ENCODE data around the gene PPP2R5D.

The PPP2R5D gene

DNA sequence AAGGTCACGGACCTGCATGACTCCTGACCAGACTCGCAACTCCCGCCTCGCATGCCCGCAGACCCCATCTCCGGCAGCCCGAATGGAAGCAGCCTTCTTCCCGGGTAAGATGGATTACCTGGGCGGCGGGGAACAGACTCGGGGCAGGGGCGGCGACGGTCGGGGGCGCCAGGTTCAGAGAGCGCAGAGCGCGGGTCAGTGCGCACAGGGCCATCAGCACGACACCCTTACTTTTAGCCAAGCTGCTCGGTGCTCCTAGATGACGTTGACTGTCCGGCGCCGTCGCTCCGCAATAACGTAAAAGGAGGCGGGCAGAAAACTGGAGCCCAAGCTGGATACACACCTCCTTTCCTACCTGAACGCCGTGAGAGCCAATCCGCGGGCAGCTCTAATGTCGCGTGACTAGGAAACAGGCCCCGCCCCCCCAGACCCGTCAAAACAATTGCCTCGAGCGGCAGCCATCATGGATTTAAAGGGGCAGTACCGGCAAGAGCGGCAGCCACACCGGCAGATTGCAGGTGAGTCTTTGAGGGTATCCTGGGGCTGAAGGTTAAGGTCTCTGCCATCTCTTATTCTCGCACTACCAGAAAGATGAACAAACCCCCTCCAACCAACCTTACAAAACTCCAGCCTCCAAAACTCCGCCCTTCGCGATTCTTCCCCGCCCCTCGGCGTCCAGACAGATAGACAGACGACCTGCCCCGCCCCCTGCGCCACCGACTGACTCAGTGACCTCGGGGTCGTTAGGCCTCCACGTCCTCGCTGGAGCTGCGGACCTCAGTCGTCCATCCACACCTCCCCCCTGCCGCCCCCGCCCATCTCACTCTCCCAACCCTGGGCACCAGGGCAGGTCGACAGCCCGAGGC is 75.0 kb downstream of the PPP2R5D start, which contains the start of the genes KLC4 and MRPL2:
TSS of gene KLC4 (plus strand) at position 464 of the 866 bp plus-strand sequence. CDS start 1,705 bp downstream, outside the sequence.
TSS of gene MRPL2 (minus strand) at position 267 of the 866 bp plus-strand sequence. CDS start at position 214, 53 bp downstream.
- peak; percentile 87 for DNase-seq (ENCODE audit: low read depth)

DNA sequence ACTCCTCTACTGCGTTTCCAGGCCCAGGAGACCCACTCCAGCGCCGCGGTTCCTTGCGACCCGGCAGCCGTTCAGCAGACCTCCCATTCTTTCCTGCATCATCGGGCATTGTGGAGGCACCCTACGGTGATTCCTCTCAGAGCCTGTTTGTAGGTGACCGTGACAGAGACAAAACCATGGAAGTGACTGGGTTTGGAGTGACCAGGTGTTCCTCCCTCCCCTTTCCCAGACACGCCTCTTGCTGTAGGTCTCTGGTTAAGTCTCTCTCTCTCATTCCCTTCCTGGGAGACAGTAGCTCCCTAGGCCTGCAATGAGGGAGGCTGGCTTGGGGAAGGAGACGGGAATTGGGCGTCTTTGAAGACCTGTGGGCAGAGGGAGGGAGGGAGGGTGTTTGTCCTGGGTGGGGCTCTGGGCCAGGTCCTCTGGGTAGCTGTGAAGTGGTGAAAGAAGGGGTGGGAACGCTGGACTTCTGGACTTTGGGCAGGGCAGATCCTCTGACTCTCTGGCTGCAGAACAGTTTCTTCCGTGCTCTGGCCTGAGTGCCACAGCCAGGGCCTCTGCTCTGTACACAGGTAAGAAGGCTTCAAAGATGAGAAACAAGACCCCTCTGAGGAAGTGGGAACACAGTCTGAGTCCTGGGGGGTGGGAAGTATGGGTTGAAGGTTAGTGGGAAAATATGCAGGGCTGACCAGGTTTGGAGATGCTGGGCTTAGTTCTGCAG is 75.8 kb downstream of the PPP2R5D start:
- no peak for DNase-seq (ENCODE audit: low read depth)

DNA sequence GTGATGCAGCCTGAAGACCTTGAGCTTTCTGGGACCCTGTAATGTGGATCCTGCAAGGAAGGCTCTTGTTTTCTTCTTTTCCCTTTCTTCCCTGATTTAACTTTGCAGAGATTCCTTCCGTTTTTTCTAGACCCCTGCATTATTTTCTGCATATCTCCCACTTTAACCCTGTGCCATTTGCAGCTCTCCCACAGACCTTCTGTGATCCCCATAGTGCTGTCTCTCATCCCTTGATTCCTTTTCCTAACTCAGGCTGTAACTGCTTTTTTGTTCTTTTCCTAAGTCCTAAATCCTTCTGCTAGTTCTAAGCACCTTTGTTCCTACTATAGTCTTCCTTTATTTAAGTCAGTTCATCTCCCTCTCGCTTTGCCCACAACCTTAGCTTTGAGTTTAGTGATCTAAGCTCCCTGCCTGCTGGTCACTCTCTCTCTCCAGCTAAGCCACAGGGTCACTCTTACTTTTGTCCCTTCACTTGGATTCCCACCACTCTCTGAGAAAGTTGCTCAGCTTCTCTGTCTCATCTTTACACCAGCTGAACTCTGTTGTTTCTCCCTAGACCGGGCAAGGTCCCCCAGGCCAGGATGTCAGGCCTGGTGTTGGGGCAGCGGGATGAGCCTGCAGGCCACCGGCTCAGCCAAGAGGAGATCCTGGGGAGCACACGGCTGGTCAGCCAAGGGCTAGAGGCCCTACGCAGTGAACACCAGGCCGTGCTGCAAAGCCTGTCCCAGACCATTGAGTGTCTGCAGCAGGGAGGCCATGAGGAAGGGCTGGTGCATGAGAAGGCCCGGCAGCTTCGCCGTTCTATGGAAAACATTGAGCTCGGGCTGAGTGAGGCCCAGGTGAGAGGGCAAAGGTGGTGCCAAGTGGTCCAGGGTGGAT is 76.6 kb downstream of the PPP2R5D start:
- DNase-seq (ENCODE audit: low read depth), result no peak

- DNase-seq (ENCODE audit: low read depth), result no peak
Observed at GRCh38 chr6:43061861-43062260, 77.5 kb downstream of the PPP2R5D start.

Measured in stimulated activated CD8-positive, alpha-beta memory T cell treated with anti-CD3 and anti-CD28 coated beads, Interleukin-15, amount 100 ng/mL, for 24 hours (primary cell).